IPS-20b (cell line): ENCODE results near the gene FBXO10.
"Not testable (repeated sequence)": the region's sequence is repeated elsewhere in the genome, so short reads cannot be mapped to it uniquely, and the experiment has no call there.

Experiments used
- H3K27ac ChIP-seq: one replicate; pipeline ENCODE4 v1.5.1; 2013; ENCODE audit warnings: low read length
- H3K27me3 ChIP-seq: 2 replicates; pipeline ENCODE4 v1.6.1; 2013; ENCODE audit warnings: mild to moderate bottlenecking, low read length, inconsistent platforms; ENCODE audit not compliant: insufficient read depth
- H3K36me3 ChIP-seq: 2 replicates; pipeline ENCODE4 v1.6.1; 2013; ENCODE audit warnings: low read depth, mild to moderate bottlenecking, inconsistent platforms, low read length, moderate library complexity; ENCODE audit not compliant: insufficient read depth
- H3K4me1 ChIP-seq: 2 replicates; pipeline ENCODE4 v1.6.1; 2013; ENCODE audit warnings: mild to moderate bottlenecking, control low read depth, inconsistent platforms, low read length, moderate library complexity; ENCODE audit not compliant: insufficient read depth
- H3K4me3 ChIP-seq: 2 replicates; pipeline ENCODE4 v1.5.1; 2013; ENCODE audit warnings: mild to moderate bottlenecking, low read length, inconsistent platforms
- H3K9ac ChIP-seq: 2 replicates; pipeline ENCODE4 v1.6.1; 2013; ENCODE audit warnings: low read depth, mild to moderate bottlenecking, inconsistent platforms, low read length, moderate library complexity
- H3K9me3 ChIP-seq: 2 replicates; pipeline ENCODE4 v1.6.1; 2013; ENCODE audit warnings: mild to moderate bottlenecking, low read depth, low read length, inconsistent platforms; ENCODE audit not compliant: insufficient read depth

FBXO10 gene

DNA sequence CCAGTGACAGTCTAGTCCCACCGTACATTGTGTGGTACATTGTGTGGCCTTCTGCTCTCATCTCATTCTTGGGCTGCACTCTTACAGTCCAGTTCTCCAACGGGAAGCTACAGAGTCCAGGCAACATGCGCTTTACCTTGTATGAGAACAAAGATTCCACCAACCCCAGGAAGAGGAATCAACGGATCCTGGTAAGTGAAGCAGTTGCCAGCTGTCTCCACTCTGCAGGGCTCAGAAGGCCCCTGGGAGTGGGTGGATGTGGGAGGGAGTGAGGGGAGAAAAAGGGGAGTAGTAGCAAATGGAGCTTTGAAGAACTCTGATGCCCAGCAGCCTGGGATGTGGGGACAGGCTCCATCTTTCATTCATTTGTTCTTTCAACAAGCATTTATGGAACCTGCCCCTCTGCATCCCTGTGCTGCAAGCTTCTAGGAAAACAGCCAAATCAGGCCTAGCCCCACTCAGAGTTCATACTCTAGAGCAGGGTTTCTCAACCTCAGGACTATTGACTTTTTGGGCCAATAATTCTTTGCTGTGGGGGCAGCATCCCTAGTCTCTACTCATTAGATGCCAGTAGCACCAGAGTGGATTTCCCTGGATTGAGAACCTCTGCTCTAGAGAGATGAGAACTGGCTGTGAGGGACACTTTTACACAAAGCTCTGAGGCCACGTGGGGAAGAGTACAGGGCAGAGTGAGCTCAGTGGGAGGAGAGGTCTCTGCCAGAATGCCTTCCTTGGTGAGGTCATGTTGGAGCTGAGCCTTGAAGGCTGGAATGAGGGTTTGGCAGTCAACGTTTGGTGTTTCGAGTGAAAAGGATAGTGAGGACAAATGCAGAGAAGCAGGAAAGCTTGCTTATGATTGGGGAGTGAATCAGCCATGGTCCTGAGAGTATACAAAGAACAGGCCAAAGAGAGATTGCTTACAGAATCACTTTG, 89.3 kb downstream of the FBXO10 start:
- peak overlapping the region; percentile 89 for H3K4me3 ChIP-seq
- no peaks in the 10 kb centered on the region for H3K27me3 ChIP-seq
- no peaks in the 10 kb centered on the region for H3K9me3 ChIP-seq
- peaks cover 46% of the 10 kb centered on the region for H3K36me3 ChIP-seq
- H3K9ac ChIP-seq: peak overlapping the region; percentile 81; the same call in 1 of the 2 replicates
- H3K27ac ChIP-seq: no peak overlapping the region
- peaks cover 6% of the 10 kb centered on the region; the same call in 1 of the 2 replicates for H3K4me1 ChIP-seq

DNA sequence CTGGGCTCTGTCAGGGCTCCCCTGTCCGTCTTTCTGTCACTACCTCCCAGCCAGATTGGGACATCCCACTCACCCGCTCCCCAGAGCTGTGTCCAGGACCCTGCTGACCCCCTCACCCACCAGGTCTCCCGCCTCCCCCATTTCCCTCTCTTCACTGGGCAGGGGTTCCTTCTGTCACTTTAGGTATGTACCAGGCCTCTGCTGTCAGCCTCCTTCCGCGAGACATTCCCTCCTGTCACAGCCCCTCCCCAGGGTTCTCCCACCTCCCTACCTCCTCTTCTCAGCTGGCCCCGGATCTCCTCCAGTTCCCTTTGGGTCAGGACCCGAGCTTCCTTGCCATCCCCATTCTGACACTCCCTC, 89.9 kb downstream of the FBXO10 start:
- Histone ChIP-seq H3K36me3 (peaks cover 40% of the 10 kb centered on the region), H3K9ac (peak overlapping the region; percentile 81), H3K9me3 (no peaks in the 10 kb centered on the region), H3K4me1 (peaks cover 6% of the 10 kb centered on the region; the same call in 1 of the 2 replicates), H3K4me3 (peak overlapping the region; percentile 89), H3K27ac (no peak overlapping the region), H3K27me3 (no peaks in the 10 kb centered on the region)

DNA sequence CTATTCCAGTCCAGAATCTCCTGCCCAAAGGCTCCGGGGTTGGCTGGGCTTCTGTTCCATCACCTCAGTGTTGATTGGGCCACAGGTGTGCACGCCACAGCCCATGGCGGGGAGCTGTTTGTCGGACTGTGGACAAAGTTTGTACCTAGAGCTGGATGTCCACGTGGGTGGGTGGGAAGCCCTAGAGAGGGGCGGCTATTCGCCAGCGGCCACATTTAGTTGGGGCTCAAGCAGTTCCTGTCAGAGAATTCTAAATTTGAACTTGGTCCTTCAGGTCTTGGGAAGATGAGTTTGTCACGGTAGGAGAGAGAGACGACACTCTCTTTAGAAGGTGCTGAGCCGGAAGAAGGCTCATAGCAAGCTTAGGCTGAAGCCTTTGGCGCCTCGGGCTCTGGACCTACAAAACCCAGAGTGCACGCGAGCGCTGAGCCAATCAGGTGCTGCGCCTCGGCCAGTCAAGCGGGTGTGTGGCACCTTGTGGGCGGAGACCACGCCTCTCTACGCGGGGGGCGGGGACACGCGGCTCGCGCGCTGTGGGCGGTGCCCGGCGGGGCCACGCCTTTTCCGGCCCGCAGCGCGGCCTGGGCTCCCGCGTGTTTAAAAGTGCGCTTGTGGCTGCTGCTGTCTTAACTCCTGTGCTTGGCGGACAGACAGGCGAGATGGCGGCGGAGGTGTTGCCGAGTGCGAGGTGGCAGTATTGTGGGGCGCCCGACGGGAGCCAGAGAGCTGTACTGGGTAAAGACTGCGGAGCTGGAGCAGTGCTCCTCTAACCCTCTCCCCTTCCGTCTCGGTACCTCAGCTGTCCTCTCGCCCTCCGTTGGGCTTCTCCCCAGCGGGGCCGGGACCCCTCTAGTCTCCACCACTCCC, 90.6 kb downstream of the FBXO10 start, which contains the start of gene POLR1E:
POLR1E (plus strand) TSS at position 560 of the 867 bp plus-strand sequence; CDS start at position 660, 100 bp downstream.
- H3K36me3 ChIP-seq: peaks cover 34% of the 10 kb centered on the region
- peak within 1 kb of the TSS; percentile 81 for H3K9ac ChIP-seq
- no peaks in the 10 kb centered on the region for H3K9me3 ChIP-seq
- H3K27ac ChIP-seq: no peak within 1 kb of the TSS
- H3K27me3 ChIP-seq: no peaks in the 10 kb centered on the region
- H3K4me3 ChIP-seq: peak within 1 kb of the TSS; percentile 89
- H3K4me1 ChIP-seq: peaks cover 6% of the 10 kb centered on the region; the same call in 1 of the 2 replicates

DNA sequence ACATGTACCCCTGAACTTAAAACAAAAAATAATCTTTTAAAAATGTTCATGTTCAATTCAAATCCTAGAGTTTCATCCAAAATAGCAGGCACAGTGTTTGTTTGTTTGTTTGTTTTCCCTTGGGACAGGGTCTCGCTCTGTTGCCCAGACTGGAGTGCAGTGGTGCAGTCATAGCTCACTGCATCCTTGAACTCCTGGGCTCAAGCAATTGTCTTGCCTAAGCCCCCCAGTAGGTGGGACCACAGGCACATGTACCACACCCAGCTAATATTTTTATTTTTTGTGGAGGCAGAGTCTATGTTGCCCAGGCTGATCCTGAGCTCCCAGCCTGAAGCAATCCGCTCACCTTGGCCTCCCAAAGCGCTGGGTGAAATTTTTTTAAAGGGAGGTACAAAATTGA, 95.4 kb downstream of the FBXO10 start:
- Histone ChIP-seq H3K4me3 (no peak overlapping the region), H3K36me3 (no peaks in the 10 kb centered on the region), H3K4me1 (peaks cover 6% of the 10 kb centered on the region; the same call in 1 of the 2 replicates), H3K9me3 (no peaks in the 10 kb centered on the region), H3K9ac (no peak overlapping the region), H3K27ac (no peak overlapping the region), H3K27me3 (no peaks in the 10 kb centered on the region)

DNA sequence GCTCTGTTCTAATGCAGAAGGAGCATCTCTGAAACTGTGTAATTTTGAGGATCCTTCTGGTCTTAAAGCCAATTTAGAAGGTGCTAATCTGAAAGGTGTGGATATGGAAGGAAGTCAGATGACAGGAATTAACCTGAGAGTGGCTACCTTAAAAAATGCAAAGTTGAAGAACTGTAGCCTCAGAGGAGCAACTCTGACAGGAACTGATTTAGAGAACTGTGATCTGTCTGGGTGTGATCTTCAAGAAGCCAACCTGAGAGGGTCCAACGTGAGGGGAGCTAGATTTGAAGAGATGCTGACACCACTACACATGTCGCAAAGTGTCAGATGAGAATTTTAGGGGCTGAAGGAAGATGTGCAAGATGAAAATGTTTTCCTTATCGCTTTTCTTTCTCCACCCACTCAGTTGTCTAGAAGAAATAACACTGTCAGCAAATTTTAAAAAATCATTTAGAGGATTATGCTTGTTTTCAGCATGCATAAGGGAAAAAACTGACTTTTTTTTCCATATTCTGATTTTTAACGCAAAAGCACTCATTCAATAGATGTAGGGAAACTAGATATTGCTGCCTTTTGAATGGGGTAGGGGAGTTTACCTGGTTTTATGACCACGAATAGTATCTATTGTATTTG, 98.1 kb downstream of the FBXO10 start:
- H3K9ac ChIP-seq, H3K4me1 ChIP-seq, H3K27ac ChIP-seq: not testable (repeated sequence)

DNA sequence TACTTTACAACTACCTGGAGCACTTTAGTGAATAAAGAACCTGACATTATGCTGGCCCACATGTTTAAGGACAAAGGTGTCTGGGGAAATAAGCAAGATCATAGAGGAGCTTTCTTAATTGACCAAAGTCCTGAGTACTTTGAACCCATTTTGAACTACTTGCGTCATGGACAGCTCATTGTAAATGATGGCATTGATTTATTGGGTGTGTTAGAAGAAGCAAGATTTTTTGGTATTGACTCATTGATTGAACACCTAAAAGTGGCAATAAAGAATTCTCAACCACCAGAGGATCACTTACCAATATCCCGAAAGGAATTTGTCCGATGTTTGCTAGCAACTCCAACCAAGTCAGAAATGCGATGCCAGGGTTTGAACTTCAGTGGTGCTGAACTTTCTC, 98.7 kb downstream of the FBXO10 start:
- H3K4me3 ChIP-seq, H3K27me3 ChIP-seq, H3K27ac ChIP-seq, H3K9ac ChIP-seq, H3K4me1 ChIP-seq, H3K36me3 ChIP-seq: not testable (repeated sequence)
- peaks cover 13% of the 10 kb centered on the region for H3K9me3 ChIP-seq

More for the DNA sequence above, 98.1 kb downstream of the FBXO10 start:
- H3K27me3 ChIP-seq, H3K4me3 ChIP-seq, H3K36me3 ChIP-seq: not testable (repeated sequence)
- peaks cover 13% of the 10 kb centered on the region for H3K9me3 ChIP-seq

DNA sequence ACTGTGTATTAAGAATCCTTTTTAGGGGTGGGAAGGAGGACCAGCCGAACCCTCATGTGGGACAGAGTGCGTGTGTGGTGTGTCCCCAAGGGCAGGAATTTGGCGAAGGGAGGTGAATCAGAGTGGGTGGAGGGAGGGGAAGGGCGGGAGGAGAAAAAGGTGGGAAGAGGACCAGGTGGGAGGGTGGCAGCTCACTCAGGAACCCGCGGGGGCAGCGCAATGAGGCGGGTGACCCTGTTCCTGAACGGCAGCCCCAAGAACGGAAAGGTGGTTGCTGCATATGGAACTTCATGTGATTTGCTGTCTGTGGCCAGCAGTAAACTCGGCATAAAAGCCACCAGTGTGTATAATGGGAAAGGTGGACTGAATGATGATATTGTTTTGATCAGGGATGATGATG, 99.2 kb downstream of the FBXO10 start:
- Histone ChIP-seq H3K9me3 (peaks cover 13% of the 10 kb centered on the region), H3K27ac (no peak overlapping the region), H3K36me3 (no peaks in the 10 kb centered on the region), H3K27me3 (no peaks in the 10 kb centered on the region), H3K4me1 (no peaks in the 10 kb centered on the region; the same call in 1 of the 2 replicates), H3K9ac (no peak overlapping the region), H3K4me3 (no peak overlapping the region)

DNA sequence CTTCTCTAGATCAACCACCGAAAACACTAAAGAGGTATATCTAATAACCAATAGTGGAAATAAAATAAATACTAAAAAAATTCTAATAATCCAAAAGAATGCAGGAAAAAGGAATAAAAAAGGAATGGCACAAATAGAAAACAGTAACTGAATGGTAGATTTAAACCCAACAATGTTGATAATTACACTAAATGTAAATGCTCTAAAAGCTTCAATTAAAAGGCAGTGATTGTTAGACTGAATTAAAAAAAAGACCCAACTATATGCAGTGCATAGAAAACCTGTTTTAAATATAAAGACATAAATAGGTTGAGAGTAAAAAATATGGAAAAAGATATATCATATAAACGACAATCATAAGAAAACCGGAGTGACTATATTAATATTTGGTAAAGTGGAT, 101.7 kb downstream of the FBXO10 start:
- H3K4me1 ChIP-seq: peaks cover 7% of the 10 kb centered on the region
- H3K4me3 ChIP-seq: no peak overlapping the region

DNA sequence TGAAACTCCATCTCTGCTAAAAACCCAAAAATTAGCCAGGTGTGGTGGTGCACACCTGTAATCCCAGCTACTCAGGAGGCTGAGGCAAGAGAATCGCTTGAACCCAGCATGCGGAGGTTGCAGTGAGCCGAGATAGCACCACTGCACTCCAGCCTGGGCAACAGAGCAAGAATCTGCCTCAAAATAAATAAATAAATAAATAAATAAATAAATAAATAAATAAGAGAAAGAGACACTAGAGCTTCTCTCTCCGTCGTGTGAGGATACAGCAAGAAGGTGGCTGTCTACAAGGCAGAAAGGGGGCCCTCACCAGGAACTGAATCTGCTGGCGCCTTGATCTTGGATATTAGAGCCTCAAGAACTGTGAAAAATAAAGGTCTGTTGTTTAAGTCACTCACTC, 102.2 kb downstream of the FBXO10 start:
- not testable (repeated sequence) for H3K4me1 ChIP-seq, H3K4me3 ChIP-seq, H3K27me3 ChIP-seq, H3K36me3 ChIP-seq, H3K9ac ChIP-seq, H3K27ac ChIP-seq
- H3K9me3 ChIP-seq: peaks cover 13% of the 10 kb centered on the region

More for the DNA sequence above, 101.7 kb downstream of the FBXO10 start:
- Histone ChIP-seq H3K27me3 (no peaks in the 10 kb centered on the region), H3K36me3 (no peaks in the 10 kb centered on the region), H3K9ac (no peak overlapping the region), H3K9me3 (peaks cover 13% of the 10 kb centered on the region), H3K27ac (no peak overlapping the region)

DNA sequence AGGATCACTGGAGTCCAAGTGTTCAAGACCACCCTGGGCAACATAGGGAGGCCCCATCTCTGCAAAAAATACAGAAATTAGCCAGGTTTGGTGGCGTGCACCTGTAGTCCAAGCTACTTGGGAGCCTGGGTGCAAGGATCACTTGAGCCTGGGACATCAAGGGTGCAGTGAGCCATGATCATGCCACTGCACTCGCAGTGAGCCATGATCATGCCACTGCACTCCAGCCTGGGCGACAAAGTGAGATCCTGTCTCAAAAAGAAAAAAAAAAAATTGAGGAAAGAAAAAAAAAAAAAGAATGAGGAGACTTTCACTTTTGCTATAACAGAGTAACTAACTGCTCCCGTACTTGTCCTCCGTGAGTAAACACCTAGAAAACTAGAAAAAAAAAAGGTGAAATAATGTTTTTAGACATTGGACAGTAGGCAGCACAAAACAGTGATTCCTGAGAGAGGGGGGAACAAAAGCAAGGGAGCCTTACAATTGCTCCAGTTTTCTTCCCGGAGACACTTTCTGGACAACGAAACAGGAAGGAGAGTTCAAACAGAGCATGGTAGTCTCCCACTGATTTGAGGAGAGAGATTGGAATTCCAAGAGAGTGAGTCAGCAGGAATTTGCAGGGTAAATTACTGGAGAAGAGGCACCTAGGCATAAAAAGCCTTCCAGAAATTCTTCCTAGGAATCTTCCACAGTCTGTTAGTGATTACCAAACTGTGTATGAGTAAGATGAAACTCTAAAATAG, 104.1 kb downstream of the FBXO10 start:
- peaks cover 13% of the 10 kb centered on the region for H3K9me3 ChIP-seq
- H3K36me3 ChIP-seq: no peaks in the 10 kb centered on the region
- H3K4me1 ChIP-seq: peaks cover 7% of the 10 kb centered on the region
- peak overlapping the region; percentile 38; the same call in 1 of the 2 replicates for H3K9ac ChIP-seq
- H3K27ac ChIP-seq: peak overlapping the region; percentile 41
- H3K4me3 ChIP-seq: peak overlapping the region; percentile 14; the same call in 1 of the 2 replicates
- H3K27me3 ChIP-seq: no peaks in the 10 kb centered on the region

DNA sequence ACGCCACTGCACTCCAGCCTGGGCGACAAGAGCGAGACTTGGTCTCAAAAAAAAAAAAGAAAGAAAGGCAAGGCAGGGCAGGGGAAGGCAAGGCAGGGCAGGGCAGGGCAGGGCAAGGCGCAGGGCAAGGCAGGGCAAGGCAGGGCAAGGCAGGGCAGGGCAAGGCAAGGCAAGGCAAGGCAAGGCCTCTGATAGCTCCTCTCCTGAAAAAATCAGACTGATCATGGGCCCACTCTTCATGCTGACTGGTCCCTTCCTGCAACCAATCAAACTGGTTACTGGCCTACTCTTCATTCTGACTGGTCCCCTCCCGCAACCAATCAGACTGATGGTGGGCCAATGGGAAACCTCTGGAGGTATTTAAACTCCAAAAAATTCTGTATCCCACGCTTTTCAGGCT, 107.6 kb downstream of the FBXO10 start:
- H3K27ac ChIP-seq: no peak overlapping the region
- no peaks in the 10 kb centered on the region for H3K36me3 ChIP-seq
- no peak overlapping the region for H3K4me3 ChIP-seq
- no peaks in the 10 kb centered on the region; the same call in 1 of the 2 replicates for H3K9me3 ChIP-seq
- peaks cover 10% of the 10 kb centered on the region for H3K4me1 ChIP-seq
- no peak overlapping the region for H3K9ac ChIP-seq
- no peaks in the 10 kb centered on the region for H3K27me3 ChIP-seq
